Pancreas (tissue), 10 donors: ENCODE results near the gene MDFIC. TPM values are rescaled to one million over a fixed set of nuclear protein-coding genes. Genes with fewer than 3 reads are reported as not detected.

Source experiments
- ATAC-seq, 4 donors: fragments of 200-7000 bp; cut with Tn5 transposase; one replicate each; pipeline versions ENCODE4 v1.8.0 to v1.9.1; 2020; ENCODE audit warnings: mild to moderate bottlenecking in 4 of 4, moderate library complexity in 4 of 4
- DNase-seq, 6 donors: peaks; one replicate each; pipeline ENCODE4 v3.0.0-alpha.2; 2020
- FAIRE-seq: peaks from 2 replicates; lab custom pipeline; 2012; peaks lifted over from hg19 to GRCh38; lab: Jason Lieb, UNC
- H3K27ac ChIP-seq, 4 donors: fragments of 200-600 bp; sonication (generic); 1 replicate in 3 of 4; 2 replicates in 1 of 4; pipeline versions ENCODE4 v1.5.0 to v1.8.0; 2020
- H3K27me3 ChIP-seq, 4 donors: fragments of 200-600 bp; one replicate each; pipeline ENCODE4 v1.8.0; 2021
- H3K36me3 ChIP-seq, 3 donors: fragments of 200-600 bp; sonication (generic) in 1 of 3; one replicate each; pipeline versions ENCODE4 v1.5.0 to v1.8.0; 2020 to 2021
- H3K4me1 ChIP-seq, 3 donors: fragments of 200-600 bp; one replicate each; pipeline ENCODE4 v1.8.0; 2021
- H3K4me3 ChIP-seq, 4 donors: fragments of 200-600 bp; sonication (generic) in 2 of 4; one replicate each; pipeline versions ENCODE4 v1.5.0 to v1.8.0; 2020 to 2021
- H3K9me3 ChIP-seq, 4 donors: fragments of 200-600 bp; one replicate each; pipeline ENCODE4 v1.8.0; 2021
- CTCF ChIP-seq, 4 donors: fragments of 200-600 bp; sonication (generic) in 3 of 4; IDR thresholded peaks; one replicate each; pipeline versions ENCODE4 v1.5.0 to v1.8.0; 2021; ENCODE audit warnings: antibody characterized with exemption in 4 of 4
- WGBS, 2 donors: extraction: QIAGEN DNeasy Blood & Tissue Kit; methylation state at CpG; one replicate each; pipeline ENCODE4 v1.1.7; 2013; 5-methylcytosine and 5-hydroxymethylcytosine counted together
- intact Hi-C, 3 donors: fragments of 100-400 bp; cut with DNase I; formaldehyde crosslinking; loops; one replicate each; pipeline versions ENCODE4 v1.11.1 to v1.14.2; 2022
- polyA plus RNA-seq, 2 donors: library from polyadenylated mRNA; stranded (reverse); fragments of 200-250 nt; gene quantifications; one replicate each; pipeline ENCODE4 v1.2.3, GENCODE V29; 2013
- total RNA-seq, 6 donors: library from RNA; stranded (reverse); fragmentation: NEBNext Ultra II Directional in 4 of 6; extraction: Animal tissue kit (Norgen Biotek cat#: 25700) in 4 of 6; gene quantifications; one replicate each; pipeline versions ENCODE4 v1.2.1 to v1.2.4, GENCODE V29; 2021 to 2023
- donor health status: healthy with polysubstance abuse.
- donor health status: DM: no; HTN: no; CAD: no; lungs with moderate emphysema.
- donor health status: DM: no; HTN: no; CAD: no.
- donor health status: control.
- donor health status: control.
- donor health status: Bipolar disorder and iron deficiency.
- donor health status: DM: yes; HTN: yes; CAD: no.
- donor health status: DM: no; HTN: no; CAD: no.
- donor health status: DM: no; HTN: no; CAD: no.
- donor health status: DM: yes; HTN: yes; CAD: no.

MDFIC gene
- total and polyA plus RNA-seq, 8 donors: 3.1 to 12.3 (median 4.8) TPM

- H3K36me3 ChIP-seq: no peaks in the 10 kb centered on the region
- no peaks in the 10 kb centered on the region for H3K9me3 ChIP-seq
- FAIRE-seq (no peak), DNase-seq (no peak), ATAC-seq (no peak)
- H3K4me1 ChIP-seq: no peaks in the 10 kb centered on the region
- no peak for TF ChIP-seq CTCF (IDR thresholded peaks at IDR 0.05)
- H3K27me3 ChIP-seq: no peaks in the 10 kb centered on the region
- 55 to 57% methylated on average over 4 of the region's 4 CpGs for WGBS, 2 donors
- intact Hi-C loops: no loop called here
- no peak overlapping the region for H3K27ac ChIP-seq
- no peak overlapping the region for H3K4me3 ChIP-seq
Observed at GRCh38 chr7:114917211-114917839, 4.6 kb upstream of the MDFIC start.

- Histone ChIP-seq H3K4me1 (peaks cover 0 to 9% (median 6%) of the 10 kb centered on the region in 3 donors), H3K27me3 (no peaks in the 10 kb centered on the region)
Observed at GRCh38 chr7:114919587-114919986, 2.3 kb upstream of the MDFIC start.

GRCh38 chr7:114921631-114922025 is 266 bp upstream of the MDFIC start:
- peak overlapping the region; percentile 58 to 86 (median 68) for H3K27ac ChIP-seq
- WGBS, 2 donors: 23% methylated on average over 15 of the region's 15 CpGs
- H3K4me1 ChIP-seq: peaks cover 0 to 9% (median 6%) of the 10 kb centered on the region in 3 donors
- TF ChIP-seq CTCF (IDR thresholded peaks at IDR 0.05): no peak
- peak; percentile 19 to 58 (median 48) for ATAC-seq
- no peaks in the 10 kb centered on the region for H3K27me3 ChIP-seq
- peak in 5 of 6 donors; percentile 19 to 60 (median 40) for DNase-seq
- no peaks in the 10 kb centered on the region for H3K36me3 ChIP-seq
- intact Hi-C loops: no loop called here
- FAIRE-seq: no peak
- H3K4me3 ChIP-seq: peak overlapping the region in 3 of 4 donors; percentile 50 to 80 (median 79)
- H3K9me3 ChIP-seq: no peaks in the 10 kb centered on the region

More at GRCh38 chr7:114919587-114919986, 2.3 kb upstream of the MDFIC start:
- 75 to 78% methylated on average over 3 of the region's 3 CpGs for WGBS, 2 donors
- intact Hi-C loops: no loop called here
- no peak for DNase-seq
- Histone ChIP-seq H3K9me3 (no peaks in the 10 kb centered on the region), H3K27ac (no peak overlapping the region), H3K4me3 (no peak overlapping the region), H3K36me3 (no peaks in the 10 kb centered on the region)
- TF ChIP-seq CTCF (IDR thresholded peaks at IDR 0.05): no peak
- FAIRE-seq: no peak
- ATAC-seq: no peak

- Histone ChIP-seq H3K27ac (peak overlapping the region; percentile 58 to 86 (median 68)), H3K36me3 (no peaks in the 10 kb centered on the region), H3K9me3 (no peaks in the 10 kb centered on the region), H3K27me3 (no peaks in the 10 kb centered on the region), H3K4me1 (peaks cover 0 to 9% (median 6%) of the 10 kb centered on the region in 3 donors), H3K4me3 (peak overlapping the region; percentile 49 to 80 (median 64))
- intact Hi-C loops: no loop called here
- no peak for TF ChIP-seq CTCF (IDR thresholded peaks at IDR 0.05)
- 0 to 1% methylated on average over 47 to 51 of the region's 51 CpGs for WGBS, 2 donors
- FAIRE-seq (no peak), DNase-seq (peak; percentile 7 to 76 (median 38)), ATAC-seq (peak; percentile 73 to 82 (median 76))
Observed at GRCh38 chr7:114922652-114923402, 933 bp downstream of the MDFIC start.
